Frontal cortex (tissue), 4 donors: ENCODE results near the gene SLC25A25. TPM values are rescaled to one million over a fixed set of nuclear protein-coding genes. Genes with fewer than 3 reads are reported as not detected.

ENCODE experiments used
- DNase-seq, 2 donors: peaks; one replicate each; pipeline ENCODE4 v3.0.0; 2012; ENCODE audit warnings: low spot score in 2 of 2
- FAIRE-seq: peaks from 2 replicates; lab custom pipeline; 2012; peaks lifted over from hg19 to GRCh38; lab: Jason Lieb, UNC
- total RNA-seq: library from RNA; depleted of rRNA; stranded (reverse); fragments of >200 nt; gene quantifications from one replicate; pipeline ENCODE4 v1.2.3, GENCODE V29; 2014
- donor health status: control.
- donor health status: control.
- donor health status: control.

SLC25A25 gene
- total RNA-seq, 1 donor from 2014 or later, result 29.8 TPM

- FAIRE-seq (no peak), DNase-seq (no peak)
These were observed 84.4 kb downstream of the SLC25A25 start for GRCh38 chr9:128152133-128153059.

- no peak for DNase-seq
- no peak for FAIRE-seq
These were observed 85.3 kb downstream of the SLC25A25 start for GRCh38 chr9:128153060-128153946.

GRCh38 chr9:128153947-128154695, 86.1 kb downstream of the SLC25A25 start:
- DNase-seq (no peak), FAIRE-seq (no peak)

- DNase-seq (no peak), FAIRE-seq (no peak)
These were observed 87.9 kb downstream of the SLC25A25 start for GRCh38 chr9:128155736-128156500.

Other genes starting within 250 kb of the SLC25A25 start
- 0.82 TPM for gene ENG, start 213.6 kb upstream of the SLC25A25 start, total RNA-seq
- gene AK1, start 190.6 kb upstream of the SLC25A25 start, total RNA-seq, result 25.7 TPM
- 28.5 TPM for gene ST6GALNAC6, start 168.6 kb upstream of the SLC25A25 start, total RNA-seq
- 6.5 TPM for gene ST6GALNAC4, start 151.2 kb upstream of the SLC25A25 start, total RNA-seq
- gene PIP5KL1, start 137.5 kb upstream of the SLC25A25 start, total RNA-seq, result 6.1 TPM
- gene DPM2, start 130.4 kb upstream of the SLC25A25 start, total RNA-seq, result 11.4 TPM
- gene EEIG1, start 87.2 kb upstream of the SLC25A25 start, total RNA-seq, result 5.7 TPM
- 9.0 TPM for gene NAIF1, start 912 bp upstream of the SLC25A25 start, total RNA-seq
- gene PTGES2, start 59.5 kb downstream of the SLC25A25 start, total RNA-seq, result 58.3 TPM
- gene LCN2, start 81.2 kb downstream of the SLC25A25 start, total RNA-seq, result not detected
- gene BBLN, start 92.0 kb downstream of the SLC25A25 start, total RNA-seq, result 55.4 TPM
- 15.9 TPM for gene CIZ1, start 123.3 kb downstream of the SLC25A25 start, total RNA-seq
- gene DNM1, start 135.1 kb downstream of the SLC25A25 start, total RNA-seq, result 73.8 TPM
- 40.4 TPM for gene GOLGA2, start 207.8 kb downstream of the SLC25A25 start, total RNA-seq
- gene SWI5, start 208.0 kb downstream of the SLC25A25 start, total RNA-seq, result 3.7 TPM